ENCODE results near the gene NUDT13.

- TF ChIP-seq CTCF (conservative IDR thresholded peaks at IDR 0.05; ENCODE audit: low read depth, low read length) (no peak), POLR2A (IDR thresholded peaks at IDR 0.05; ENCODE audit: low read depth, low read length) (no peak), ELK1 (IDR thresholded peaks at IDR 0.05; ENCODE audit: borderline replicate concordance, low read depth, low read length) (no peak), CEBPB (IDR thresholded peaks at IDR 0.05; ENCODE audit: low read depth, low read length) (no peak), RAD21 (IDR thresholded peaks at IDR 0.05; ENCODE audit: low read length) (no peak), MAZ (IDR thresholded peaks at IDR 0.05; ENCODE audit: borderline replicate concordance, low read depth, low read length) (no peak), MAFK (IDR thresholded peaks at IDR 0.05; ENCODE audit: low read depth, low read length) (no peak), BHLHE40 (IDR thresholded peaks at IDR 0.05; ENCODE audit: low read depth, low read length) (no peak), NFE2L2 (IDR thresholded peaks at IDR 0.05; ENCODE audit: low read depth, low read length) (no peak), USF2 (IDR thresholded peaks at IDR 0.05; ENCODE audit: low read depth, low read length) (no peak)
Observed at GRCh38 chr10:73167458-73167782, 57.2 kb downstream of the NUDT13 start.
